Astrocyte (in vitro differentiated cells and primary cell): ENCODE results near the gene CPZ. TPM values are rescaled to one million over a fixed set of nuclear protein-coding genes. Genes with fewer than 3 reads are reported as not detected.

Experiments
- DNase-seq: peaks from one replicate; pipeline ENCODE4 v3.0.0-alpha.2; 2010; ENCODE audit warnings: low read depth
- FAIRE-seq: peaks from 2 replicates; lab custom pipeline; 2011; peaks lifted over from hg19 to GRCh38; lab: Jason Lieb, UNC
- H2AFZ ChIP-seq: 2 replicates; pipeline ENCODE4 v1.6.0; 2012; ENCODE audit warnings: low read depth, low read length, inconsistent platforms
- H3K27ac ChIP-seq: 2 replicates; pipeline ENCODE4 v1.5.1; 2011; ENCODE audit warnings: low read depth, low read length, inconsistent platforms
- H3K27me3 ChIP-seq: 2 replicates; pipeline ENCODE4 v1.6.0; 2011; ENCODE audit warnings: low read length, inconsistent platforms; ENCODE audit not compliant: insufficient read depth
- H3K36me3 ChIP-seq: 2 replicates; pipeline ENCODE4 v1.5.1; 2011; ENCODE audit warnings: low read length, inconsistent platforms; ENCODE audit not compliant: insufficient read depth
- H3K4me1 ChIP-seq: 2 replicates; pipeline ENCODE4 v1.5.1; 2011; ENCODE audit warnings: low read length, inconsistent platforms; ENCODE audit not compliant: insufficient read depth
- H3K4me2 ChIP-seq: 2 replicates; pipeline ENCODE4 v1.6.0; 2012; ENCODE audit warnings: low read length, inconsistent platforms
- H3K4me3 ChIP-seq: 2 replicates; pipeline ENCODE4 v1.5.1; 2011; ENCODE audit warnings: low read depth, mild to moderate bottlenecking, low read length, inconsistent platforms; ENCODE audit not compliant: insufficient read depth
- H3K79me2 ChIP-seq: 2 replicates; pipeline ENCODE4 v1.6.0; 2012; ENCODE audit warnings: mild to moderate bottlenecking, low read length, inconsistent platforms; ENCODE audit not compliant: insufficient read depth
- H3K9ac ChIP-seq: 2 replicates; pipeline ENCODE4 v1.6.0; 2012; ENCODE audit warnings: mild to moderate bottlenecking, low read length, inconsistent platforms
- H3K9me3 ChIP-seq: 2 replicates; pipeline ENCODE4 v1.5.1; 2012; ENCODE audit warnings: low read depth, mild to moderate bottlenecking, low read length, inconsistent platforms; ENCODE audit not compliant: insufficient read depth
- H4K20me1 ChIP-seq: 2 replicates; pipeline ENCODE4 v1.6.0; 2012; ENCODE audit warnings: low read length, inconsistent platforms; ENCODE audit not compliant: insufficient read depth
- H3K27ac Mint-ChIP-seq: one replicate; pipeline ENCODE4 v1.8.0; 2021; ENCODE audit warnings: mild to moderate bottlenecking, mixed read lengths; ENCODE audit not compliant: unreplicated experiment
- H3K27me3 Mint-ChIP-seq: one replicate; pipeline ENCODE4 v1.8.0; 2021; ENCODE audit warnings: low read depth, mixed read lengths; ENCODE audit not compliant: unreplicated experiment
- H3K36me3 Mint-ChIP-seq: one replicate; pipeline ENCODE4 v1.8.0; 2021; ENCODE audit warnings: low read depth, mixed read lengths; ENCODE audit not compliant: unreplicated experiment
- H3K4me1 Mint-ChIP-seq: one replicate; pipeline ENCODE4 v1.8.0; 2021; ENCODE audit warnings: low read depth, mixed read lengths; ENCODE audit not compliant: unreplicated experiment
- H3K4me3 Mint-ChIP-seq: one replicate; pipeline ENCODE4 v1.8.0; 2021; ENCODE audit warnings: mild to moderate bottlenecking, moderate library complexity, mixed read lengths; ENCODE audit not compliant: unreplicated experiment
- H3K9me3 Mint-ChIP-seq: one replicate; pipeline ENCODE4 v1.8.0; 2021; ENCODE audit warnings: mild to moderate bottlenecking, mixed read lengths; ENCODE audit not compliant: unreplicated experiment
- EZH2 ChIP-seq: IDR thresholded peaks from 2 replicates; pipeline ENCODE4 v1.6.1; 2012; ENCODE audit warnings: mild to moderate bottlenecking, low read length, inconsistent platforms; ENCODE audit not compliant: insufficient read depth
- total RNA-seq: library from RNA; stranded (reverse); gene quantifications from 2 replicates; pipeline ENCODE4 v1.2.1, GENCODE V29; 2021
- TF ChIP-seq, protein P1 (sequence below): IDR thresholded peaks from 2 replicates; pipeline ENCODE4 v1.5.1; 2011; ENCODE audit warnings: low read depth, mild to moderate bottlenecking, inconsistent platforms, low read length, moderate library complexity; ENCODE audit not compliant: insufficient read depth

CPZ gene
- total RNA-seq, 1 donor from 2014 or later = 6.3 TPM

DNA sequence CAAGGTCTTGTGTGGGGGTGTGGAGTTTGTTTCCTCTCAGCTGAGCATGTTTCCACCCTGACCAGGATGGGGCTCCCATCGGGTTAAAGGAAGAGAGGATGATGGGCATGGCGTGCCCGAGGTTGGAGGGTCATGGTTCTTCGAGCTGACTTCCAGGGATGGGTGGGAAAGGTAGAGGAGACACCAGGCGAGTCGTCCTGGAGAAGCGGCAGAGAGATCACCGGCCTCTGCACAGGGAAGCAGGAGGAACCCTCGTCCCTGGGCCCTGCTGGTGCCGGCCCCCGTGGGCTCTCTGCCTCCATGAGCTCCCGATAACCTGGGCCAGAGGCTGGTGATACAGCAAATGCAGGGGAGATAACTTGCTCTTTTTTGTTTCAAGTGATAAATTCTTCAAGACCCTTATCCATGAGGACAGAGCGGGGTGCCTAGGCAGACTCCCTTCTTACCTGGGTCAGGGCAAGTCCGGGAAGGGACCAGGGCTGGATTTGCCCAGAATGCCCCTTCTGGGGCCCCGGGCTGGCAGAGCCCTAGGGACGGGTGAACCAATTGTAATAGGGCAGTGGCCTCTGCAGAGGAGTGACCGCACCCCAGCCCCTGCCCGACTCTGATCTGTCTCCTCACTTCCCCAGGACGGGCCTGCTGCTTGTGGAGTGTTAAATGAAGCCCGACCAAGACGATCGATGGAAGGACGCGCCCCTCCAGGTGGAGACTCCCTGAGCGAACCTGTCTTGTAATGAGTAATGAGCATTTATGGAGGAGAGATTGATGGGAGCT lies 63.0 kb downstream of the CPZ start:
- Histone ChIP-seq H2AFZ (no peak overlapping the region), H3K9ac (no peak overlapping the region), H3K4me2 (no peak overlapping the region), H4K20me1 (no peaks in the 10 kb centered on the region), H3K36me3 (no peaks in the 10 kb centered on the region), H3K27ac (no peak overlapping the region), H3K4me3 (no peak overlapping the region), H3K9me3 (no peaks in the 10 kb centered on the region), H3K79me2 (no peaks in the 10 kb centered on the region), H3K27me3 (peaks cover 3% of the 10 kb centered on the region), H3K4me1 (no peaks in the 10 kb centered on the region)
- H3K27ac Mint-ChIP-seq = no peak overlapping the region
- H3K36me3 Mint-ChIP-seq = no peaks in the 10 kb centered on the region
- H3K4me3 Mint-ChIP-seq = no peak overlapping the region
- peaks cover 1% of the 10 kb centered on the region for H3K9me3 Mint-ChIP-seq
- peaks cover 39% of the 10 kb centered on the region for H3K27me3 Mint-ChIP-seq
- peaks cover 4% of the 10 kb centered on the region for H3K4me1 Mint-ChIP-seq
- TF ChIP-seq EZH2 = no peak
- TF ChIP-seq, protein P1, sequence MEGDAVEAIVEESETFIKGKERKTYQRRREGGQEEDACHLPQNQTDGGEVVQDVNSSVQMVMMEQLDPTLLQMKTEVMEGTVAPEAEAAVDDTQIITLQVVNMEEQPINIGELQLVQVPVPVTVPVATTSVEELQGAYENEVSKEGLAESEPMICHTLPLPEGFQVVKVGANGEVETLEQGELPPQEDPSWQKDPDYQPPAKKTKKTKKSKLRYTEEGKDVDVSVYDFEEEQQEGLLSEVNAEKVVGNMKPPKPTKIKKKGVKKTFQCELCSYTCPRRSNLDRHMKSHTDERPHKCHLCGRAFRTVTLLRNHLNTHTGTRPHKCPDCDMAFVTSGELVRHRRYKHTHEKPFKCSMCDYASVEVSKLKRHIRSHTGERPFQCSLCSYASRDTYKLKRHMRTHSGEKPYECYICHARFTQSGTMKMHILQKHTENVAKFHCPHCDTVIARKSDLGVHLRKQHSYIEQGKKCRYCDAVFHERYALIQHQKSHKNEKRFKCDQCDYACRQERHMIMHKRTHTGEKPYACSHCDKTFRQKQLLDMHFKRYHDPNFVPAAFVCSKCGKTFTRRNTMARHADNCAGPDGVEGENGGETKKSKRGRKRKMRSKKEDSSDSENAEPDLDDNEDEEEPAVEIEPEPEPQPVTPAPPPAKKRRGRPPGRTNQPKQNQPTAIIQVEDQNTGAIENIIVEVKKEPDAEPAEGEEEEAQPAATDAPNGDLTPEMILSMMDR = no peak
- DNase-seq = no peak
- FAIRE-seq = no peak

DNA sequence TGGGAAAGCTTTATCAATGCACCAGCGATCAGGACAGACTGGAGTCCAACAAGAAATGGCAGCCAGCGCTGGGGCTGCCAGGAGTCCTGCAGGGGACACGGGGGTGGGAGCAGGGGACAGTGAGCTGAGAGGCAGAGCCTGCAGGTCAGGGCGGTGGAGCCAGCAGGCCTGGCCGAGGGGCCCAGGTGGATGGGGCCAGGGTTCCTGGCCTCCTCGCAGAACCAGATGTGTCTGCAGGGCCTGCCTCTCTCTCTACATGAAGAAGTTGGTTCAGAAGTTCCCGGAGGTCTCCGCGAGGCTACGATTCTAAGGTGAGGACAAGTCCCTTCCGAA lies 63.6 kb downstream of the CPZ start:
- H3K27ac ChIP-seq = no peak overlapping the region
- H3K9ac ChIP-seq = no peak overlapping the region
- no peak for DNase-seq
- no peak overlapping the region for H2AFZ ChIP-seq
- H3K27me3 ChIP-seq = peaks cover 3% of the 10 kb centered on the region
- Mint-ChIP-seq H3K27me3 (peaks cover 40% of the 10 kb centered on the region), H3K27ac (no peak overlapping the region), H3K4me1 (peaks cover 4% of the 10 kb centered on the region), H3K4me3 (no peak overlapping the region), H3K36me3 (no peaks in the 10 kb centered on the region), H3K9me3 (peaks cover 1% of the 10 kb centered on the region)
- no peaks in the 10 kb centered on the region for H3K36me3 ChIP-seq
- no peaks in the 10 kb centered on the region for H3K4me1 ChIP-seq
- H4K20me1 ChIP-seq = no peaks in the 10 kb centered on the region
- H3K4me3 ChIP-seq = no peak overlapping the region
- no peak overlapping the region for H3K4me2 ChIP-seq
- TF ChIP-seq, protein P1 = no peak
- no peak for TF ChIP-seq EZH2
- H3K9me3 ChIP-seq = no peaks in the 10 kb centered on the region
- no peaks in the 10 kb centered on the region for H3K79me2 ChIP-seq
- no peak for FAIRE-seq

DNA sequence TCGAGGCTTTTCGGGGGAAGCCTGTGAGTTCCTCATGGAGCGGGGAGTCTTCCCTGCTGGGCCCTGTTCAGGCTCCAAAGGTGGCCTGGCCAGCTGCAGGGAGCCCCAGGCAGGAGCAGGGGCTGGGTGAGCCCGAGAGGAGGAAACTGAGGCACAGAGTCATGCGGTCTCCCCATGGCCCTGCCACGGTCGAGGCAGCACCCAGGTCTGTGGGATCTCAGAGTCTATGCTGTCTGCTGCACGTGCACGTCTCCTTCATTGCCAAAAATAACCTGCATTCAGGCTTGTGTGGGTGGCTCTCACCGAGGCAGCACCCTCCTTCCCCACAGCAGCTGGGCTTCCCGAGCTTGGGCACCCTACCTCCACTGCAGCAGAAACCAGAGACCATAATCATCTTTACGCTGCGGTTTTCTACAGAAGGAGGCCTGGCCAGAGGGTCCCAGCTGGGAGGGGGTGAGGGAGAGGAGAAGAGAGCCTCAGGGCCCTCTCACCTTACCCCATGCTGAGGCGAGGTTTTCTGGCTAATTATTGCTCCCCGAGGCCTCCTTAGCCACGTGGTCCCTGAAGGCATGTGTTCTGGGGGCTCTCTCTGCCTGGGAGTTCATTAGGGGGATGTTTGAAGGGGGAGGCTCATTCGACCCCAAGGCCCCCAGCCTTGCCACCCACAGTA lies 64.3 kb downstream of the CPZ start:
- peaks cover 4% of the 10 kb centered on the region for H3K4me1 Mint-ChIP-seq
- H3K9me3 Mint-ChIP-seq = peaks cover 1% of the 10 kb centered on the region
- Histone ChIP-seq H3K79me2 (no peaks in the 10 kb centered on the region), H3K27ac (no peak overlapping the region), H3K4me2 (no peak overlapping the region), H2AFZ (no peak overlapping the region), H3K9ac (no peak overlapping the region), H3K36me3 (no peaks in the 10 kb centered on the region), H4K20me1 (no peaks in the 10 kb centered on the region), H3K9me3 (no peaks in the 10 kb centered on the region), H3K4me1 (no peaks in the 10 kb centered on the region), H3K4me3 (no peak overlapping the region), H3K27me3 (peaks cover 3% of the 10 kb centered on the region)
- FAIRE-seq (no peak), DNase-seq (no peak)
- H3K27me3 Mint-ChIP-seq = peaks cover 40% of the 10 kb centered on the region
- no peak overlapping the region for H3K4me3 Mint-ChIP-seq
- no peaks in the 10 kb centered on the region for H3K36me3 Mint-ChIP-seq
- TF ChIP-seq EZH2 = no peak
- TF ChIP-seq, protein P1 = no peak
- H3K27ac Mint-ChIP-seq = no peak overlapping the region
